GM18858 (cell line): ENCODE data around the gene TBX18.
A peak's percentile ranks its signal among the peaks of the same experiment; 100 is the strongest.

ENCODE experiments used
- ATAC-seq: cut with Tn5 transposase; IDR thresholded peaks from one replicate; pipeline ENCODE4 v1.9.1; 2021; ENCODE audit not compliant: unreplicated experiment

Gene TBX18

DNA sequence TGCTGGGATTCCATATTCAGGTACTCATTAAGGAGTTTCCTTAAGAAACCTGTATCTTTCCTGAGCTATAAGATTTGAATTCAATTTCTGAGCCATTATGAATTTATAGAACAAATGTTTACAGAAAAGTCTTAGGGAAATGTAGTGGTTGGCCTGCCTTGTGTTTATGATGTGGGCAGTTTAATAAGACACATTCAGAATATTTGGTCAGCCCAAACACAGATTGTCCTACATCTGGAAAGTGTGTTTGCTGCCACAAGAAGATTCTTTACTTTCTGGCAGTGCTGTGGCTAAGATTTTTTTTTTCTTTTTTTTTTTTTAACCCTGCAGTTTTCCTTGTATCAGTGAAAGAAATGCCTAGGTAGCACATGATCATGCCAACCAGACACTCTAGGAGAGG, 15.2 kb downstream of the TBX18 start:
- ATAC-seq: no peak

DNA sequence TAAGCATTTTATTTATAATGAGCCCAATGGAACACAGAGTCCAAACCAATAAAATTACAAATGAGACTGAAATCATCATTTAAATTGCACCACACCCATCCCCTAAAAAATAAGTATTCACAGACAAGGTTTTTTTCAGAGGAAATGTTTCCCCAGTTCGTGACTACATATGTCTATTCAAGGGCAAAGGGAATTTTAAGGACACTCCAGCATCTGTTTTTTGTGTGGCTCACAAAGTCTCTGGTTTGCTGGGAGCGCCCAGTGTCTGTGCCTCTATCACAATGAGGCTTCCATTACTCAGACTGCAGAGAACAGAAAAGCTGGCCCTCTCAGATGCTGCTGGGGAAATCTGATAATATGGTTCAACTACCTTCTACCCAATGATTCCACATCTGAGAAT, 16.0 kb downstream of the TBX18 start:
- no peak for ATAC-seq

- no peak for ATAC-seq
These were observed 20.8 kb downstream of the TBX18 start for GRCh38 chr6:84743616-84744015.

DNA sequence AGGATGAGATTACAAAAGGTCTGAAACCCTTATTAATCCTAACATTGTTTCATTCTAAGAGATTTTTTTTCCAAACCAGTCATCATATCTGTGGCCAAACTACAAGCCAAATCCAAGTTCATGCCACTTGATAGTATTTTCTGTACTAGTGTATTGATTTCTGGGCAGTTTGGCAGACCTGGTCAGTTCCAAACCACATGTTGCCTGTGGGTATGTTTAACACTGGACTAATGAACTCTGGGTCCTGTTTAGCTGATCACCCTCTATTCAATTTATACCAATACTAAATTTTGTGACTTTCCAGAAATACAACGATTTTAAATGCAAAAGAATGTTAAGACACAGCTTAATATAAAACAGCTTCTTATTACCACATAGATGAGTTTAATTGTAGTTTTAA, 24.0 kb downstream of the TBX18 start:
- no peak for ATAC-seq

GRCh38 chr6:84739866-84740208, 24.6 kb downstream of the TBX18 start:
- ATAC-seq: no peak

DNA sequence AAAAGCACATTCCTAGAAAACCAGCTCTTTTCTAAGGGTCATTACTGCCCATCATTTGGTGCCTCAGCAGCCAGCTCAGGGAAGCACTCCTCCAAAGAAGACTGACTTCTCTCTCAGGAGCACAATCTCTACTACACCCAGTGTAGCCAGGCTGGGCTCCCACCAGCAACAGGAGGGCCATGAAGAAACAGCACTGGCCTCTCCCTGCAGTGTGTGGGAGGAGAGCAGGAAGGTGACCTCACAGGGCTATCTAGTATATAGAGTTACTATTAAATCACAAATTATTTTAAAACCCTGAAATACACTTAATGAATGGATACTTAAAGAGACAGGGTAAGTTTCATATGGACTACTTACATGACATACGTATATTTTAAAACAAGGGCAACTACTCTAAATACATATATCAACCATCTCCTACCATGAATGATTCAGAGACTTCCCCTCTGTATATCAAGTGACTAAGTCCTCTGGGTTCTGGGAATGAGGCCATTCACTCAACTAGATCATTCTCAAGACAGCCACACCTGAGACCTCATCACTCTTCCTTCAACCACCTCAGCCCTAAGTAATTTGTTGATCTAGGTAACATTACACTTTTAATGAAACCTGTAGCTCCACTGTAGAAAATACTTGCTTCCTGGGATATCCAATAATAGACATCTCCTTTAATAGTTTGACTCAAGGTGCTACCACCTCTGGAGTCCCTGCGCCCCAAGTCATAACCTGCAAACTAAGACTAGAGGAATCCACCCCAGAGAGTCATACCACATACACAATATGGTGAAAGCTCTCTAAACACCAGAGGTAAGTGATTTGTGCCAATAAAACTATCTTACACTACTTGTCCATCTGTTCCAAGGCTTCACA, 25.2 kb downstream of the TBX18 start:
- no peak for ATAC-seq

- no peak for ATAC-seq
These were observed 30.5 kb downstream of the TBX18 start for GRCh38 chr6:84733889-84734288.

DNA sequence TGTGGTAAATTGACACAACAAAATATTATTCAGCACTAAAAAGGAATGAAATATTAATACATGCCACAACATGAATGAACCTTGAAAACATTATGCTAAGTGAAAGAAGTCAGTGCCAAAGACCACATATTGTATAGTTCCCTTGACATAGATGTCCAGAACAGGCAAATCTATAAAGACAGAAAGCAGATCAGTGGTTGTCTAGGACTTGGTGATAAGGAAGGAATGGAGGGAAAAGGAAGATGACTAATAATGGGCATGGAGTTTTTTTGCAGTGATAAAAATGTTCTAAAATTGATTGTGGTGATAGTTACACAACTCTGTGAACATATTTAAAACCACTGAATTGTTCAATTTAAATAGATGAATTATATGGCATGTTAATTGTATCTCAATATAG, 32.5 kb downstream of the TBX18 start:
- no peak for ATAC-seq

GRCh38 chr6:84731401-84731800, 33.0 kb downstream of the TBX18 start:
- ATAC-seq: no peak

DNA sequence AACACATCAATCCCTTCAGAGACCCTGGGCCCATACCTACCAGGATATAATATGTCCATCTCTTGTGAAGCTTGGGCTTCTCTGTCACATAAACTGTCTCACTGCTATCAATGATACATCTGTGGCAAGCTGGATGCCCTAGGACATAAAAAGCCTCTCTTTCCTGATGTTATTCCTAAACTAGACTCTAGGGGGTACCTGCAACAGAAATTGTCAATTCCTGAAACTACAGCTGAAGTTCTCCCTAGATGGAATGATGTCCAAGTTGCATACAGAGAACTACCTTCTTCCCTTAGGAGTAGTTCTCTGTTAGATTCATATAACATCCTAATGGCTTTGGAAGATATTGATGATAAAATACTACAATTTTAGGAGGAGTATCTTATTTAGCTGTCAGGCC, 35.8 kb downstream of the TBX18 start:
- ATAC-seq: no peak

DNA sequence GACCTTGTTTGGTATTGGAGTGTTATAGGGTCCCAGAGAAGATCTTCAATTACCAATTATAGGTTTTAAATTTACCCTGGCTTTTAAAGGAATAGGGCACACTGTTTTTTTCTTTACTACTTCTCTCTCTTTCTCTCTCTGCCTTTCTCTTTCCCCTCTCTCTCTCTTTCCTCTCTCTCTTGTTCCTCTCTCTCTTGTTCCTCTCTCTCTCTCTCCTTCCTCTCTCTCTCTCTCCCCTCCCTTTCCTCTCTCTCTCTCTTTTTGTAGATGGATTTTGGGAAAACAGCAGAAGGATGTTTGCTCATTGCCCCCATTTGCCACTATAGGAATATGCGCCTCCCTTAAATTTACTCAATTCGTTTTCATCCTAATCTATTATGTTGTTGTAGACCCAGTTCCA, 45.2 kb downstream of the TBX18 start:
- no peak for ATAC-seq

GRCh38 chr6:84718038-84718955, 46.1 kb downstream of the TBX18 start:
- no peak for ATAC-seq

DNA sequence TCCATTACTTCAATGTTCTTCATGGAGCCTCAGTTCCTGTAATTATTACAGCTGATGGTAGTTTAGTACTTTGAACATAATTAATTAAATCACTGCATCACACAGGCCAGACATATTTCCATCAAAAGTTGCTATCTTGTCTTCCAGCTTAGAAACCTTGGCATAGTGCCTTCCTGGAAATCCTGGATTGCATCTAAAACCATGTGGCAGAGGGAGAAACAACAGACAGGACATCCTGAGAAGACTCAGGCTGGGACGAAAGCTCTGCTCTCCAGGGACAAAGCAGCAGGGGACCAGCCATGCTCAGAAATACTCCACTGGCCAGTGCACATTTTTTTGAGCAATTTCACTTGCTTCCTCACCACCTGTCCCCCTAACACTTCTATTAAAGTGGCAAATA, 55.3 kb downstream of the TBX18 start:
- no peak for ATAC-seq

DNA sequence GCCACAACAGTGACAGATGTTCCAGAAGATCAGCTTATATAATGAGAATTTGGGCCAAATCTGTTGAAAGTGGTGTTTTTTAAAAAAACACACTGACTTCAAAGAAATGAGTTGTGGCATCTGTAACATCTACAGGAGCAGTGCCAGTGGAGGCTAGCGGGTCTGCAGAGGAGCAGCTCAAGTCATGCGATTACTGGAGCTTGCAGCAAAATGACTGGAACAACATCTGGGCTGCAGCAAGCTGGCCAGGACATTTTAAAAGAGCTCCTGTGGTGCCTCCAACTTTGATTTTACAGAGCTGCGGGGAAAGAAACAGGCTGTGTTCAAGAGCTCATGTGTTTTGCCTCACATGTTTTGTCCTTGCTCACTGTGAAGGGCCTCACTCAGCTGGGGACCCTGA, 57.2 kb downstream of the TBX18 start:
- no peak for ATAC-seq

DNA sequence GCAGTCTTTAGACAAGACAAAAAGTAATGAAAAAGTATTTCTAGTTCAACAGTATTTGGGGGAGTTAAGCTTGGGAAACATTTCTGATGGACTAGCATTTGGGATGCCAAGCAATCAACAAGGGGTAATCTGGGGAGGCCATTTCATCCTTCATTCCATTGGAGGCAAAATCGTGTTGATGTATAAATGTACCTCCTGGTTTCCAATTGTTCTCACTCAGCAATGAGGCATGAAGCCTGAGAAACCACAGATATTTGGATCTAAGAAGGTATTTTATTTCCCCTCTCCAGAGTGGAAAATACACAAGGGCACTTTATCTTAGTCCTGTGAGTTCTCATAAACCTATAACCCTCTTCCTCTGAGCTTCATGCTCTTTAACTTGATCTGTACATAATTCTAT, 68.2 kb downstream of the TBX18 start:
- ATAC-seq: no peak

GRCh38 chr6:84691978-84692623, 72.3 kb downstream of the TBX18 start:
- no peak for ATAC-seq

GRCh38 chr6:84688141-84688873, 76.1 kb downstream of the TBX18 start:
- no peak for ATAC-seq

DNA sequence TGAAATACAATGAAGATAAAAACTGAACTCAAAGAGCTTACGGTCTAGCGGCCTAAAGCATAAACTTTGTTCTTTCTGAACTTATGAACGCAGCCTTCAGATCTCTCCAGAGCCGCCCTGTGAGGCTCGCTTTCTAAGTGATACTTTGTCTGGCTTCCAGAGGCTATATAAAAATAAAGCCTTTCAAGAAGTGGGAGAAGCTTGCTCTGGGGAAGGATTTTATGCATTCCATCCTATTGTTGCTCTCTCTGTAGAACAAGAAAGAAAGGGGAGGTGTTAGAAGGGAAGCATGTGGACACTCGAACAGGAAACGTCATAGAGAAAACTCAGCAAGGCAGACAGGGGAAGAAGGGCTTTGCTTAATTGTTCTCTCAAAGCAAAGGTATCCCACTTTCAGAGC, 77.0 kb downstream of the TBX18 start:
- no peak for ATAC-seq

DNA sequence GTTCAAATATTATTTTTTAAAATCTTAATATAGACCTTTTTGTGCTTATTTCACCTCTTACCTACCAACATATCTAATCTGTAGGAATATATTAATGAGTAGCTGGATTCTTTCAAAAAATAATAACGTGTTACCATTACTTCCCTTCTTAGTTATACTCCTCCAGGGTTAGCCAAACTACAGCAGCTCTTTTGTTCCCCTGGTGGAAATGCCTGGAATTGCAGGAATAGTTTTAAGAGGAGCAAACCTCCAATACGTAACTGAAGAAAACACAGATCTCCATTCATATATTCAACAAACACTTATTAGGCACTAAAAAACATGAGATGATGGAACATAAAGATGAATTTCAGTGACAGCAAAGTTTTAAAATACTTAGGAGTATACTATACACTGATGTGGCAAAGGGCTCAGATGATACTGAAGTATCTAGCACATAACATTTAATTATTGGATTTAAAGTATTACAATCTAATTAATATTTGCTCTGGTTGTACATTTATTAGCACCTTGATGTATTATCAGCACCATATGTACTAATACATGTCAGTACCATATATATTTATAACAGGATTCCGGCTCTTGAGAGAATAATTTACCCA, 78.3 kb downstream of the TBX18 start:
- ATAC-seq: peak; percentile 54

DNA sequence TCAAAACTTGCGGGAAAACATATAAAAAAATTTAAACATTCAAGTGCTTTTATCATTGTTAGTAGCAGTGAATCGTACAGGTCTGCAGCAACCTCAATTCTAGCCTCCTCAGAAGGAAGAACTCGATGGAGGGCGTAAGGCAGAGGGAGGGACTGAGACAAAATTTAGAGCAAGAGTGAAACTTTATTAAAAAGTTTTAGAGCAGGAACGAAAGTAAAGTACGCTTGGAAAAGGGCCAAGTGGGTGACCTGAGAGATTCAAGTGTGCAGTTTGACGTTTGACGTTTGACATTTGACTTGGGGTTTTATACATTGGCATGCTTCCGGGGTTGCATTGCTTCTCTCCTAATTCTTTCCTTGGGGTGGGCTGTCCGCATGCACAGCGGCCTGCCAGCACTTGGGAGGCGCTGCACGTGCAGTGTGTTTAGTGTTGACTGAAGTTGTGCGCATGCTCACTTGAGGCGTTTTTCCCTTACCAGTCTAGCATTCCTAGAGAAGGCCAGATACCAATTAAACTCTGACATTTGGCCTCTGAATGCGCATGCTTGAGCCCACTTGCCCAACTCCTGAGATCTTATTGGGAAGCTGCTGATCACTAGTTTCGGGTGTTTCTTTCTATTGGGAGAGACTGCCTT, 82.6 kb downstream of the TBX18 start:
- ATAC-seq: no peak
